MCF 10A (cell line): ENCODE measurements around the gene WDR5. TPM values are rescaled to one million over a fixed set of nuclear protein-coding genes. Genes with fewer than 3 reads are reported as not detected.

Source experiments
- BruUV-seq: library from RNA; stranded (reverse); fragments of 400-500 nt; replicated peaks from 2 replicates; lab custom pipeline; 2021; lab: Mats Ljungman, UMichigan
- CTCF ChIA-PET: fragments of 300-600 bp; sonication (Branson Sonifier 250); formaldehyde crosslinking; extraction: SDS; loops from one replicate; lab custom pipeline; 2021; ENCODE audit warnings: antibody characterized with exemption, inconsistent platforms; lab: Yijun Ruan, JAX
- POLR2A ChIA-PET: fragments of 300-600, 350-650 bp; sonication (Branson Sonifier 250); formaldehyde crosslinking; extraction: SDS; loops from one replicate; lab custom pipeline; 2020; ENCODE audit warnings: antibody characterized with exemption, inconsistent platforms; lab: Yijun Ruan, JAX
- DNase-seq: peaks from one replicate; pipeline ENCODE4 v3.0.0-alpha.2; 2018; ENCODE audit not compliant: unreplicated experiment
- H3K27ac Mint-ChIP-seq: one replicate; pipeline ENCODE4 v1.8.0; 2022; ENCODE audit warnings: mild to moderate bottlenecking, low read depth, mixed read lengths; ENCODE audit not compliant: unreplicated experiment
- H3K27me3 Mint-ChIP-seq: one replicate; pipeline ENCODE4 v1.8.0; 2022; ENCODE audit warnings: mixed read lengths; ENCODE audit not compliant: insufficient read depth, unreplicated experiment
- H3K36me3 Mint-ChIP-seq: one replicate; pipeline ENCODE4 v1.8.0; 2022; ENCODE audit warnings: mild to moderate bottlenecking, moderate library complexity, mixed read lengths; ENCODE audit not compliant: insufficient read depth, unreplicated experiment
- H3K4me1 Mint-ChIP-seq: one replicate; pipeline ENCODE4 v1.8.0; 2022; ENCODE audit warnings: mixed read lengths; ENCODE audit not compliant: insufficient read depth, unreplicated experiment
- H3K4me3 Mint-ChIP-seq: one replicate; pipeline ENCODE4 v1.8.0; 2022; ENCODE audit warnings: mild to moderate bottlenecking, moderate library complexity, mixed read lengths; ENCODE audit not compliant: unreplicated experiment
- H3K9me3 Mint-ChIP-seq: one replicate; pipeline ENCODE4 v1.8.0; 2022; ENCODE audit warnings: mixed read lengths; ENCODE audit not compliant: unreplicated experiment
- CTCF ChIP-seq: fragments of 200-600 bp; IDR thresholded peaks from one replicate; pipeline ENCODE4 v1.8.0; 2022; ENCODE audit warnings: antibody characterized with exemption, mild to moderate bottlenecking; ENCODE audit not compliant: unreplicated experiment
- intact Hi-C: fragments of 100-400 bp; cut with micrococcal nuclease; formaldehyde crosslinking; loops from 2 replicates; pipeline ENCODE4 v1.14.1; 2022
- total RNA-seq: library from RNA; stranded (reverse); gene quantifications from 2 replicates; pipeline ENCODE4 v1.2.3, GENCODE V29; 2022

The WDR5 gene
- total RNA-seq, 1 experiment from 2014 or later: 43.8 TPM

GRCh38 chr9:134196911-134197310 lies 61.0 kb downstream of the WDR5 start:
- intact Hi-C loops: no loop called here
- H3K4me3 Mint-ChIP-seq: no peak overlapping the region
- H3K27me3 Mint-ChIP-seq: peaks cover 47% of the 10 kb centered on the region
- no peak for TF ChIP-seq CTCF
- H3K36me3 Mint-ChIP-seq: peaks cover 4% of the 10 kb centered on the region
- DNase-seq: no peak
- no peak overlapping the region for H3K27ac Mint-ChIP-seq
- no peaks in the 10 kb centered on the region for H3K9me3 Mint-ChIP-seq
- BruUV-seq: no TSS peak
- CTCF ChIA-PET: no interaction called here
- POLR2A ChIA-PET: interaction anchor here (0.6 kb wide), 1 partner anchor 236 kb away, joined by 3 read pairs; no protein-coding TSS in a partner anchor
- H3K4me1 Mint-ChIP-seq: no peaks in the 10 kb centered on the region

GRCh38 chr9:134198791-134199190 lies 62.9 kb downstream of the WDR5 start:
- peaks cover 55% of the 10 kb centered on the region for H3K27me3 Mint-ChIP-seq
- no peaks in the 10 kb centered on the region for H3K36me3 Mint-ChIP-seq
- H3K9me3 Mint-ChIP-seq: no peaks in the 10 kb centered on the region
- intact Hi-C loops: no loop called here
- POLR2A ChIA-PET: no interaction called here
- H3K27ac Mint-ChIP-seq: no peak overlapping the region
- no peak for TF ChIP-seq CTCF
- no TSS peak for BruUV-seq
- no peak overlapping the region for H3K4me3 Mint-ChIP-seq
- no peaks in the 10 kb centered on the region for H3K4me1 Mint-ChIP-seq
- CTCF ChIA-PET: interaction anchor here (0.8 kb wide), 1 partner anchor 28 kb away, joined by 3 read pairs; no protein-coding TSS in a partner anchor
- no peak for DNase-seq

- no TSS peak for BruUV-seq
- ChIA-PET POLR2A (no interaction called here), CTCF (interaction anchor here (0.6 to 0.7 kb wide), 3 partner anchors 166 to 1624 kb away, joined by 3 to 4 read pairs (median 3); no protein-coding TSS in a partner anchor)
- H3K4me3 Mint-ChIP-seq: no peak overlapping the region
- no peak overlapping the region for H3K27ac Mint-ChIP-seq
- no peaks in the 10 kb centered on the region for H3K9me3 Mint-ChIP-seq
- intact Hi-C loops: no loop called here
- no peak for DNase-seq
- no peaks in the 10 kb centered on the region for H3K4me1 Mint-ChIP-seq
- H3K27me3 Mint-ChIP-seq: peaks cover 71% of the 10 kb centered on the region
- TF ChIP-seq CTCF: no peak
- H3K36me3 Mint-ChIP-seq: no peaks in the 10 kb centered on the region
Measured at GRCh38 chr9:134200730-134201129, 64.8 kb downstream of the WDR5 start.

- Mint-ChIP-seq H3K36me3 (no peaks in the 10 kb centered on the region), H3K27ac (no peak overlapping the region), H3K9me3 (no peaks in the 10 kb centered on the region), H3K27me3 (peaks cover 57% of the 10 kb centered on the region), H3K4me3 (no peak overlapping the region), H3K4me1 (no peaks in the 10 kb centered on the region)
- POLR2A ChIA-PET: no interaction called here
- BruUV-seq: no TSS peak
- no peak for DNase-seq
- no peak for TF ChIP-seq CTCF
- intact Hi-C loops: no loop called here
- CTCF ChIA-PET: interaction anchor here (0.6 kb wide), 1 partner anchor 533 kb away, joined by 3 read pairs; no protein-coding TSS in a partner anchor
Measured at GRCh38 chr9:134203224-134203623, 67.3 kb downstream of the WDR5 start.
